Measurements from ENCODE around the gene KRT24.

GRCh38 chr17:40671282-40671681 lies 32.3 kb downstream of the KRT24 start:
- TF ChIP-seq EZH2 (IDR thresholded peaks at IDR 0.05; ENCODE audit: borderline replicate concordance, low read depth, low read length, poor library complexity, severe bottlenecking), result no peak
- TF ChIP-seq, protein P1, sequence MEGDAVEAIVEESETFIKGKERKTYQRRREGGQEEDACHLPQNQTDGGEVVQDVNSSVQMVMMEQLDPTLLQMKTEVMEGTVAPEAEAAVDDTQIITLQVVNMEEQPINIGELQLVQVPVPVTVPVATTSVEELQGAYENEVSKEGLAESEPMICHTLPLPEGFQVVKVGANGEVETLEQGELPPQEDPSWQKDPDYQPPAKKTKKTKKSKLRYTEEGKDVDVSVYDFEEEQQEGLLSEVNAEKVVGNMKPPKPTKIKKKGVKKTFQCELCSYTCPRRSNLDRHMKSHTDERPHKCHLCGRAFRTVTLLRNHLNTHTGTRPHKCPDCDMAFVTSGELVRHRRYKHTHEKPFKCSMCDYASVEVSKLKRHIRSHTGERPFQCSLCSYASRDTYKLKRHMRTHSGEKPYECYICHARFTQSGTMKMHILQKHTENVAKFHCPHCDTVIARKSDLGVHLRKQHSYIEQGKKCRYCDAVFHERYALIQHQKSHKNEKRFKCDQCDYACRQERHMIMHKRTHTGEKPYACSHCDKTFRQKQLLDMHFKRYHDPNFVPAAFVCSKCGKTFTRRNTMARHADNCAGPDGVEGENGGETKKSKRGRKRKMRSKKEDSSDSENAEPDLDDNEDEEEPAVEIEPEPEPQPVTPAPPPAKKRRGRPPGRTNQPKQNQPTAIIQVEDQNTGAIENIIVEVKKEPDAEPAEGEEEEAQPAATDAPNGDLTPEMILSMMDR (conservative IDR thresholded peaks at IDR 0.05; ENCODE audit: low read depth, low read length), result no peak

All from A673 (cell line).